ENCODE measurements around the gene GYG2.
"Not testable (repeated sequence)": the region's sequence is repeated elsewhere in the genome, so short reads cannot be mapped to it uniquely, and the experiment has no call there.

Gene GYG2

GRCh38 chrX:2812161-2812907 is 16.4 kb upstream of the GYG2 start:
- not testable (repeated sequence) for H3K4me3 ChIP-seq (ENCODE audit: low read depth, low read length)

- no peak overlapping the region for H3K4me3 ChIP-seq (ENCODE audit: low read depth, low read length)
Observed at GRCh38 chrX:2817036-2817435, 11.7 kb upstream of the GYG2 start.

- H3K4me3 ChIP-seq (ENCODE audit: low read depth, low read length) = no peak overlapping the region
Observed at GRCh38 chrX:2819345-2820135, 9.2 kb upstream of the GYG2 start.

GRCh38 chrX:2820136-2820771 is 8.5 kb upstream of the GYG2 start:
- no peak overlapping the region for H3K4me3 ChIP-seq (ENCODE audit: low read depth, low read length)

- H3K4me3 ChIP-seq (ENCODE audit: low read depth, low read length) = no peak overlapping the region
Observed at GRCh38 chrX:2823795-2824386, 4.8 kb upstream of the GYG2 start.

GRCh38 chrX:2824886-2825285 is 3.8 kb upstream of the GYG2 start:
- no peak overlapping the region for H3K4me3 ChIP-seq (ENCODE audit: low read depth, low read length)

GRCh38 chrX:2828959-2829411 is 255 bp downstream of the GYG2 start:
- no peak overlapping the region for H3K4me3 ChIP-seq (ENCODE audit: low read depth, low read length)

- peak overlapping the region; percentile 27 for H3K4me3 ChIP-seq (ENCODE audit: low read depth, low read length)
Observed at GRCh38 chrX:2829469-2830246, 928 bp downstream of the GYG2 start.

- no peak overlapping the region for H3K4me3 ChIP-seq (ENCODE audit: low read depth, low read length)
Observed at GRCh38 chrX:2831471-2832228, 2.9 kb downstream of the GYG2 start.

GRCh38 chrX:2837961-2838360 is 9.2 kb downstream of the GYG2 start:
- no peak overlapping the region for H3K4me3 ChIP-seq (ENCODE audit: low read depth, low read length)

GRCh38 chrX:2840961-2841360 is 12.2 kb downstream of the GYG2 start:
- H3K4me3 ChIP-seq (ENCODE audit: low read depth, low read length) = no peak overlapping the region

- no peak overlapping the region for H3K4me3 ChIP-seq (ENCODE audit: low read depth, low read length)
Observed at GRCh38 chrX:2841537-2841936, 12.8 kb downstream of the GYG2 start.

- H3K4me3 ChIP-seq (ENCODE audit: low read depth, low read length) = no peak overlapping the region
Observed at GRCh38 chrX:2846992-2847391, 18.3 kb downstream of the GYG2 start.

- no peak overlapping the region for H3K4me3 ChIP-seq (ENCODE audit: low read depth, low read length)
Observed at GRCh38 chrX:2848871-2849301, 20.2 kb downstream of the GYG2 start.

GRCh38 chrX:2854918-2855317 is 26.2 kb downstream of the GYG2 start:
- no peak overlapping the region for H3K4me3 ChIP-seq (ENCODE audit: low read depth, low read length)

- no peak overlapping the region for H3K4me3 ChIP-seq (ENCODE audit: low read depth, low read length)
Observed at GRCh38 chrX:2855761-2856160, 27.0 kb downstream of the GYG2 start.

GRCh38 chrX:2857566-2857965 is 28.8 kb downstream of the GYG2 start:
- no peak overlapping the region for H3K4me3 ChIP-seq (ENCODE audit: low read depth, low read length)

- no peak overlapping the region for H3K4me3 ChIP-seq (ENCODE audit: low read depth, low read length)
Observed at GRCh38 chrX:2859197-2859797, 30.6 kb downstream of the GYG2 start.

- H3K4me3 ChIP-seq (ENCODE audit: low read depth, low read length) = no peak overlapping the region
Observed at GRCh38 chrX:2862404-2862803, 33.7 kb downstream of the GYG2 start.

All from iPS-11a (cell line).